ENCODE results near the gene COL15A1. TPM values are rescaled to one million over a fixed set of nuclear protein-coding genes. Genes with fewer than 3 reads are reported as not detected.

COL15A1 gene
- total RNA-seq, 1 experiment from 2014 or later = 0.10 TPM

- ChIA-PET CTCF (no interaction called here), POLR2A (no interaction called here)
- Histone ChIP-seq H3K27ac (ENCODE audit: low read length) (no peak overlapping the region), H3K9me3 (ENCODE audit: control insufficient read depth, insufficient read depth, low read depth, low read length) (no peaks in the 10 kb centered on the region), H3K4me1 (ENCODE audit: control insufficient read depth, insufficient read depth, low read length) (no peaks in the 10 kb centered on the region), H3K27me3 (ENCODE audit: control insufficient read depth, insufficient read depth, low read length) (no peaks in the 10 kb centered on the region), H3K36me3 (ENCODE audit: control insufficient read depth, insufficient read depth, low read length) (no peaks in the 10 kb centered on the region), H3K4me3 (ENCODE audit: low read depth in 2 of 2, low read length in 2 of 2) (no peak overlapping the region)
- BruUV-seq (replicated peaks) = no TSS peak
- in situ Hi-C loops (cut with HindIII; ENCODE audit: low pct_unique_long_range_greater_than_20kb, low sequenced_read_pairs) (no loop called here), intact Hi-C loops (cut with micrococcal nuclease; ENCODE audit: unreplicated experiment) (no loop called here)
- no peak for DNase-seq (ENCODE audit: low read depth, low spot score)
- no peak for ATAC-seq
- TF ChIP-seq SIN3A (IDR thresholded peaks at IDR 0.05; ENCODE audit: borderline replicate concordance, insufficient read depth, low read depth, low read length) (no peak), REST (IDR thresholded peaks at IDR 0.05; ENCODE audit: insufficient read depth in 1 of 2, low read depth in 2 of 2, low read length in 1 of 2) (no peak), POLR2AphosphoS5 (IDR thresholded peaks at IDR 0.05; ENCODE audit: low read depth, low read length) (no peak), TCF7L2 (IDR thresholded peaks at IDR 0.05; ENCODE audit: low read depth, low read length) (no peak), CTCF (IDR thresholded peaks at IDR 0.05) (no peak)
Measured at GRCh38 chr9:99025616-99026270, 82.0 kb downstream of the COL15A1 start.

GRCh38 chr9:99026271-99026955, 82.7 kb downstream of the COL15A1 start:
- TF ChIP-seq REST (IDR thresholded peaks at IDR 0.05; ENCODE audit: insufficient read depth in 1 of 2, low read depth in 2 of 2, low read length in 1 of 2) (no peak), CTCF (IDR thresholded peaks at IDR 0.05) (no peak), TCF7L2 (IDR thresholded peaks at IDR 0.05; ENCODE audit: low read depth, low read length) (no peak), POLR2AphosphoS5 (IDR thresholded peaks at IDR 0.05; ENCODE audit: low read depth, low read length) (no peak), SIN3A (IDR thresholded peaks at IDR 0.05; ENCODE audit: borderline replicate concordance, insufficient read depth, low read depth, low read length) (no peak)
- Histone ChIP-seq H3K36me3 (ENCODE audit: control insufficient read depth, insufficient read depth, low read length) (no peaks in the 10 kb centered on the region), H3K4me1 (ENCODE audit: control insufficient read depth, insufficient read depth, low read length) (no peaks in the 10 kb centered on the region), H3K27me3 (ENCODE audit: control insufficient read depth, insufficient read depth, low read length) (no peaks in the 10 kb centered on the region), H3K4me3 (ENCODE audit: low read depth in 2 of 2, low read length in 2 of 2) (no peak overlapping the region), H3K9me3 (ENCODE audit: control insufficient read depth, insufficient read depth, low read depth, low read length) (no peaks in the 10 kb centered on the region), H3K27ac (ENCODE audit: low read length) (no peak overlapping the region)
- intact Hi-C loops (cut with micrococcal nuclease; ENCODE audit: unreplicated experiment) (no loop called here), in situ Hi-C loops (cut with HindIII; ENCODE audit: low pct_unique_long_range_greater_than_20kb, low sequenced_read_pairs) (no loop called here)
- ATAC-seq = no peak
- DNase-seq (ENCODE audit: low read depth, low spot score) = no peak
- ChIA-PET POLR2A (no interaction called here), CTCF (no interaction called here)
- BruUV-seq (replicated peaks) = no TSS peak

All from Panc1 (cell line).